ENCODE measurements around the gene FN1.
"Not testable (repeated sequence)": the region's sequence is repeated elsewhere in the genome, so short reads cannot be mapped to it uniquely, and the experiment has no call there.

The FN1 gene

DNA sequence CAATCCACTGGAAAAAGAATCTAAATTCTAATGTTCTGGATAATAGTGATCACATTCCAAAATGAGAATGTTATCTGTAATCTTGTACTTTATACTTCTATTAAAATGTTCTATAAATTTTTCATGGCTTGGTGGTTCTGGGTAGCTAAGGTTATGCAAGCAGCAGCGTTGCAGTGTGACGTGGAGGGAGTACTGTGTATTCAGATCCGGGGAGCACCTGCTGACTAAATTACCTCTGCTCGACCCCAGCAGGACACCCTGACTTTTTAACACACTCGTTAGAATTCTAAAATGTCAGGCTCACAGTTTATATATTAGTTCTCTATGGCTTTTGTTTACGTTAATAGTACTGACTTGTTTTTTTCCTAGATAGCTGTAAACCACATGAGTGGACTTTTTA, 111.1 kb downstream of the FN1 start:
- DNase-seq = peak; percentile 19 to 63

DNA sequence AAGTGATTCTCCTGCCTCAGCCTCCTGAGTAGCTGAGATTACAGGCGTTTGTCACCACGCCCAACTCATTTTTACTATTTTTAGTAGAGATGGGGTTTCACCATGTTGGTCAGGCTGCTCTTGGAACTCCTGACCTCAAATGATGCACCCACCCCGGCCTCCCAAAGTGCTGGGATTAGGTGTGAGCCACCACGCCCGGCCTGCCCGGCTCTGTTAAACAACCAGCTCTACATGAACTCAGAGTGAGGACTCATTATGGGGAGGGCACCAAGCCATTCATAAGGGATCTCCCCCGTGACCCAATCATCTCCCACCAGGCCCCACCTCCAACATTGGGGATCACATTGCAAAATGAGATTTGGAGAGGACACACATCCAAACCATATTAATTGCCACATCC, 115.2 kb downstream of the FN1 start:
- DNase-seq = no peak

DNA sequence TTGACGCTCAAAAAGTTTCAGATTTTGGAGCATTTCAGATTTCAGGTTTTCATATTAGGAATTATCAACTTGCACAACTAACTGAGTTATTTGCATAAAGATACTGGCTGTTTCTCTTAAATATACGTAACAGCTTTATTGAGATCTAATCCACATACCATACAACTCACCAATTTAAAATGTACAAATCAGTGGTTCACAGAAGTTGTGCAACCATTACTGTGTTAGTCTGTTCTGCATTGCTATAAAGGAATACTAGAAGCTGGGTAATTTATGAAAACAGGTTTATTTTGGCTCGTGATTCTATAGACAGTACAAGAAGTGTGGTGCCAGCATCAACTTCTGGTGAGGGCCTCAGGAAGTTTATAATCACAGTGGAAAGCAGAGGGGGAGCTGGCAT, 115.8 kb downstream of the FN1 start:
- DNase-seq = no peak

DNA sequence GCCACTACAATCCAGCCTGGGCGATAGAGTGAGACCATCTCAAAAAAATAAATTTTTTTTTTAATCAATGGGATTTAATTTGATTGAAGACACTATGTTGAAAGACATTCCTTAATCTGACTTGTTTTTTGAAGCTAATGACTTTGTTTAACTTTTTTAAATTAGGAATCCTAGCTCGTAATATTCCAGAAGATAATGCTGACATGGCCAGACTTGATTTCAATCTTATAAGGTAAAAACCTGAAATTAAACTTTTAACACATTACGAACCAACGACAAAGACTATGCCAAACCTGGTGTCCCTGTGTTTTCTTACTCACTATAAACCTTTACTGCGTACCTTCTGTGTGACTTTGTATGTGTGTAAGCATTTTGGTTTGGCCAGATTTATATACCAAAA, 116.4 kb downstream of the FN1 start:
- DNase-seq = no peak

DNA sequence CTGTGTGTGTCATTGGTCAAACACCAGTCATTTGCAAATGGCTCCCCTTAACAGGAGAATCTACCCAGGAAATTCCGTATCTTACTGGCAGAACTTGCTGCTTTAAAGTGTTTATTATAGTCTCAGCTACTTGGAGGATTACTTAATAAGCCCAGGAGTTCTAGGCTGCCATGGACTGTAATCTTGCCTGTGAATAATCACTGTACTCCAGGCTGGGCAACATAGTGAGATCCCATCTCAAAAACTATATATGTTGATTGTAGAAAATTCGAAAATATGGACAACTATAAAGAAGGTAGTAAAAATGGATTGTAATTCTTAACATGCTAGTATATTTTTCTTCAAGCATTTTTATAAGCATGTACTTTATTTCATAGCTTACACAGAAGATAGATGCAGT, 119.5 kb downstream of the FN1 start:
- no peak for DNase-seq

DNA sequence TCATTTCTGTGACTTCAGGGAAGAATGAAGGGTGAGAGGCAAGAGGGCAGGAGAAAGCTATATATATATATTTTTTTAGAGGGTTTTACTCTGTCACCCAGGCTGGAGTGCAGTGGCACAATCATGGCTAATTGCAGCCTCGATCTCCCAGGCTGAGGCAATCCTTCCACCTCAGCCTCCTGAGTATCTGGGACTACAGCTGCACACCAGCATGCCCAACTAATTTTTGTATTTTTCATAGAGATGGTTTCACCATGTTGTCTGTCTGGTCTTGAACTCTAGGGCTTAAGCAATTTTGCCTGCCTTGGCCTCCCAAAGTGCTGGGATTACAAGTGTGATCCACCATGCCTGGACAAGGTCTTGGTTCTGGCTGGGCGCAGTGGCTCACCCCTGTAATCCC, 120.6 kb downstream of the FN1 start:
- DNase-seq = no peak

DNA sequence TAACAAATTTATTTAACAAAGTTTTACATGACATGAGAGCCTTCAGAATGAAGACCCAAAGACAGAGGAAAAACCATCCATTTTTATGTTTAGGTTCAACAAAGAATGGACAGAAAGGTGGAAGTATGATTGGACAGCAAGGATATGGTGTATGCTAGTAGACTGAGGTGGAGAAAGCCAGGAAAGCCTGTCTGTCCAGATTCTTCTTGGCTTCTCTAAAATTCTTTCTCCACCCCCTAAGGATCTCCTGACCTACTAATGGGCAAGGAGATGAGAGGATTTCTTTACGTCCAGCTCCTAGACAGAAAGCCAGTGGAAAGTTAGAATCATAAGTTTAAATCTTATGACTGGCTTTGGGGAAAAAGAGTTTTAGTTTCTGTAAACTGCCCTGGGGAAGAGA, 121.0 kb downstream of the FN1 start:
- DNase-seq = no peak

DNA sequence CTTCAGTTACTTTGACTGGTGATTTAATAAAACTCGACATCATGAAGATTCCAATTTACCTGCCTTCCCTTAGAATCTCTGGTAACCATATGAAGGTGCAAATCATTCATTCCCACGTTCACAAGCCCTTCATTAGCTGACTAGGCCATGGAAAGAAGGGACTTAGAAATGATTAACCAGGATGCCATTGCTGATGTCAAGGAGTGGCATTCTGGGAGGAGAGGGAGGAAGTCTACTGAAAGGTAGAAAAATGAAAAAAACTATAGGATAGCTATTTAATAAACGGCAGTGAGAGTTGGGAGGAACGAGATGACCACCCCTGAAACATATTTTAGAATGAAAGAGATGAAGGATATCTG, 122.6 kb downstream of the FN1 start:
- no peak for DNase-seq

DNA sequence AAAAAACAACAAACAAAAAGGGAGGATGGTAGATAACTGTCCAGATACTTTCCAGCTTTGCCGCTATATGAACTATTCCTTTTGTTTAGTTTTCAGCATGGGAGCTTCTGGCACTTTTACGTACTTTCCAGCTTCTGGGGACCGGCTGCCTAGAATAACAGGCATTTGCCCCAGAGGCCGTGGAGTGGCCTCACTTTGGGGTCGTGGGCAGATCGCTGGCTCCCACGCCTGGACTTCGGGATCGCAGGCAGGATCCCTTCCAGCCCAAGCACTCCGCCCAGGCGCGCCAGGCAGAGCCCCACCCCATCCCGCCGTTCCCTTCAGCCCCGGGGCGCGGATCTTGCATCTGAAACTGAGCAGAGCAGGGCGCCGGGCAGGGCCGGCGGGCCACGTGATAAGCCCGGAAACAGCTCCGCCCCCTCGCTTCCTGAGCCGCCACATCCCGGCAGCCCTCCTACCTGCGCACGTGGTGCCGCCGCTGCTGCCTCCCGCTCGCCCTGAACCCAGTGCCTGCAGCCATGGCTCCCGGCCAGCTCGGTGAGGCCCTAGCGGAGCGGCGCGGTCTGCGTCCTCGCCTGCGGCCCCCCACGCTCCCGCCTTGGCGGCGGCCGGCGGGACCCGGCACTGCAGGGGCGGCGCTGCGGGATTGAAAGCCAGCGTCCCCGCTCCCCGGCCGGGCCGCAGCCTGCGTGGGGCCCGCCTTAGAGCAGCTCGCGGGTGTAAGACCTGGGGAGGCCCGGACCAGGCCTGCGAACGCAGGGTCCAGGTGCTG, 124.1 kb downstream of the FN1 start, which contains the start of gene ATIC:
Gene ATIC (plus strand): TSS at position 435 of the 772 bp plus-strand sequence. CDS start 84 bp downstream, at position 519.
- DNase-seq = peak; percentile 94 to 96

DNA sequence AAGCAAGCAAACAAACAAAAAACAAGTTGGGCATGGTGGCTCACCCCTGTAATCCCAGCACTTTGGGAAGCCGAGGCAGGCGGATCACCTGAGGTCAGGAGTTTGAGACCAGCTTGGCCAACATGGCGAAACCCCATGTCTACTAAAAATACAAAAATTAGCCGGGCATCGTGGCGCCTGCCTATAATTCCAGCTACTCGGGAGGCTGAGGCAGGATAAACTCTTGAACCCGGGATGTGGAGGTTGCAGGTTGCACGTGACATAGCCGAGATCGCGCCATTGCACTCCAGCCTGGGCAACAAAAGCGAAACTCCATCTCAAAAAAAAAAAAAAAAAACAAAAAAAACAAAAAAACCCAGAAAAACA, 124.6 kb downstream of the FN1 start:
- not testable (repeated sequence) for DNase-seq
